HepG2 (cell line): Measurements from ENCODE around the gene CLDN4. TPM values are rescaled to one million over a fixed set of nuclear protein-coding genes. Genes with fewer than 3 reads are reported as not detected.

Experiments
- AHDC1 ChIP-seq: sonication (generic); formaldehyde crosslinking; IDR thresholded peaks from 2 replicates; pipeline ENCODE4 v1.5.1; 2020; ENCODE audit warnings: mild to moderate bottlenecking, missing genetic modification reagents, borderline replicate concordance
- HOMEZ ChIP-seq: IDR thresholded peaks from 2 replicates; pipeline ENCODE4 v1.6.1; 2016; ENCODE audit warnings: low read depth
- ISL2 ChIP-seq: sonication (generic); formaldehyde crosslinking; IDR thresholded peaks from 2 replicates; pipeline ENCODE4 v1.5.0; 2020; ENCODE audit warnings: missing genetic modification reagents
- KDM1A ChIP-seq: IDR thresholded peaks from 2 replicates; pipeline ENCODE4 v1.6.1; 2016; ENCODE audit warnings: missing compliant biosample characterization
- SSRP1 ChIP-seq: IDR thresholded peaks from 2 replicates; pipeline ENCODE4 v1.6.1; 2016; ENCODE audit warnings: control low read depth
- WIZ ChIP-seq: sonication (generic); formaldehyde crosslinking; IDR thresholded peaks from 2 replicates; pipeline ENCODE4 v1.5.1; 2020; ENCODE audit warnings: mild to moderate bottlenecking, missing genetic modification reagents
- ZHX2 ChIP-seq, 2 experiments: sonication (generic) in 1 of 2; formaldehyde crosslinking in 1 of 2; IDR thresholded peaks; 2 replicates each; pipeline versions ENCODE4 v1.6.1 to v1.9.0; 2014 to 2022; ENCODE audit warnings: antibody characterized with exemption in 1 of 2, borderline replicate concordance in 1 of 2, inconsistent platforms in 1 of 2, low read depth in 1 of 2, missing genetic modification reagents in 1 of 2
- ZNF567 ChIP-seq: sonication (generic); formaldehyde crosslinking; IDR thresholded peaks from 2 replicates; pipeline ENCODE4 v1.8.1; 2023; ENCODE audit warnings: mild to moderate bottlenecking, missing genetic modification reagents, borderline replicate concordance
- ZNF577 ChIP-seq: sonication (generic); formaldehyde crosslinking; IDR thresholded peaks from 2 replicates; pipeline ENCODE4 v1.4.0; 2020; ENCODE audit warnings: mild to moderate bottlenecking, low read depth, missing genetic modification reagents, borderline replicate concordance
- ZNF776 ChIP-seq: sonication (generic); formaldehyde crosslinking; IDR thresholded peaks from 2 replicates; pipeline ENCODE4 v1.4.0; 2020; ENCODE audit warnings: mild to moderate bottlenecking, missing genetic modification reagents
- polyA plus RNA-seq, 8 experiments: library from polyadenylated mRNA; depleted of rRNA in 3 of 8; stranded (reverse) in 7 of 8; unstranded in 1 of 8; fragments of >200 nt; fragmentation: Illumina TruSeq in 4 of 8; extraction: Trizol in 4 of 8; gene quantifications; 2 replicates each; pipeline versions ENCODE4 v1.2.1 to v1.2.3, GENCODE V29; 2011 to 2016; ENCODE audit warnings: low read depth in 4 of 8, missing spikeins in 1 of 8, mixed read lengths in 1 of 8; ENCODE audit not compliant: insufficient read depth in 1 of 8
- total RNA-seq, 5 experiments: library from RNA; depleted of rRNA; stranded (reverse); fragments of >200 nt; fragmentation: Illumina TruSeq; extraction: Trizol; gene quantifications; 2 replicates each; pipeline ENCODE4 v1.2.3, GENCODE V29; 2016; ENCODE audit warnings: low read depth in 1 of 5

CLDN4 gene
- total and polyA plus RNA-seq, 2 of the 13 experiments (the other 11 are each of a cell fraction or from before 2014, with no cell fraction given) = 28.2 to 35.7 TPM

GRCh38 chr7:73830681-73831583, at the start of gene CLDN4 (continued):
- TF ChIP-seq HOMEZ (CRISPR knock-in tag) (0 out of 2 replicates have a peak, but pooled peaks have one; percentile 5), SSRP1 (no peak), ZNF567 (no peak), ZNF577 (CRISPR knock-in tag) (no peak), AHDC1 (no peak), WIZ (CRISPR knock-in tag) (no peak), ISL2 (CRISPR knock-in tag) (peak; percentile 35; the same call in 1 of the 2 replicates), ZHX2 (IDR thresholded peaks at IDR 0.05; ENCODE audit: low read depth) (no peak; the same call in 1 of the 2 replicates), ZHX2 (CRISPR knock-in tag; IDR thresholded peaks at IDR 0.05; ENCODE audit: borderline replicate concordance) (no peak), KDM1A (CRISPR knock-in tag) (no peak), ZNF776 (CRISPR knock-in tag) (peak; percentile 1; the same call in 1 of the 2 replicates)
